Endometrial microvascular endothelial cells (primary cell): Measurements from ENCODE around the gene CLMN. TPM values are rescaled to one million over a fixed set of nuclear protein-coding genes. Genes with fewer than 3 reads are reported as not detected.
"Not testable (repeated sequence)": the region's sequence is repeated elsewhere in the genome, so short reads cannot be mapped to it uniquely, and the experiment has no call there.

Experiments
- in situ Hi-C: cut with HindIII; loops from 2 replicates; pipeline ENCODE4 v1.10.0; 2017; ENCODE audit warnings: low sequenced_read_pairs, low pct_unique_long_range_greater_than_20kb; ENCODE audit errors: inconsistent ontology term
- total RNA-seq: library from RNA; depleted of rRNA; stranded (reverse); fragments of >200 nt; gene quantifications from one replicate; pipeline ENCODE4 v1.2.3, GENCODE V29; 2015; ENCODE audit errors: inconsistent ontology term

CLMN gene
- total RNA-seq, 1 donor from 2014 or later: 2.0 TPM

- in situ Hi-C loops: no loop called here
These were observed 101.7 kb downstream of the CLMN start for GRCh38 chr14:95218006-95218405.

DNA sequence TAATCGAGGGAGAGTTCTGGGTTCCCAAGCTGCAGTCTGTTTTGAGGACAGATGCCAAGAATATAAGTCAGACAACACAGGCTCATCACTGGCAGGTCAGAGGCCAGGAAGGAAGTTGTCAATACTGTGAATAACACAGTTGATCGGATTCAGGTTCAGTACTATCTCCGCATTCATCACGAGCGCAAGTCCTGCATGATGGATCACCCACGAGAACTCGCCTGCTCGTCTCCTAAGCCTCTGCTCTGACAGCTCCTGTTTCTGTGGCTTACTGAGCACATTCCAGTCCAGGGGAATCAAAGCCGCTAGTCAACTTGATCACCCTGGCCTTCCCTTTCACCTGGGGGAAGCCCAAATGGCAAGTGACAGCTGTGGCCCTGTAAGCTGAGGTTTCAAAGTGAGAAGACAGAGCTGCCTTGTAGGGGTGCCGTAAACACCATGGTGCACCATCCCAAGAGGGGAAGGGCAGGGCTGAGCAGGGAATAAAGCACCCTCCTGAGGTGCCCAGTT is 102.3 kb downstream of the CLMN start:
- in situ Hi-C loops: no loop called here

- in situ Hi-C loops: no loop called here
These were observed 103.7 kb downstream of the CLMN start for GRCh38 chr14:95216008-95216407.

GRCh38 chr14:95215094-95215725 is 104.5 kb downstream of the CLMN start:
- in situ Hi-C loops: no loop called here

GRCh38 chr14:95213774-95214173 is 105.9 kb downstream of the CLMN start:
- in situ Hi-C loops: no loop called here

GRCh38 chr14:95211721-95212504 is 107.8 kb downstream of the CLMN start:
- in situ Hi-C loops: no loop called here

DNA sequence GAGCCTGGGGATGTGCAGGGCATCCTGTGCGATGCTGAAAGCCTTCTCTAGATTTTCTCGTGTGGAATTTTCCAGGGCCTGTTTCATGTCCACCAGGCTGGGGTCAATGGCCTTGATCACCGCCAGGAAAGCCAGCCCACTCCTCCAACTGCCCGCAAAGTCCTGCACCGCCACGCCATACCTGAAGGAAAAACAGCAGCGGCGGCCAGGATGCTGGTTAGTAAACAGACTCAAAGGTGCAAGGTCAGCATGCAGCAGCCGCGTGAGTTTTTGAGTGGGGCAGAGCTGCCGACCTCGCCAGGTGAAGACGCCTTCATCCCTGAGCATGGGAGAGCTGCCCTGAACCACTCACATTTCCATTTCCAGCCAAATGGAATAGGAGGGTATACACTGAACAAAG is 109.0 kb downstream of the CLMN start:
- in situ Hi-C loops: no loop called here

DNA sequence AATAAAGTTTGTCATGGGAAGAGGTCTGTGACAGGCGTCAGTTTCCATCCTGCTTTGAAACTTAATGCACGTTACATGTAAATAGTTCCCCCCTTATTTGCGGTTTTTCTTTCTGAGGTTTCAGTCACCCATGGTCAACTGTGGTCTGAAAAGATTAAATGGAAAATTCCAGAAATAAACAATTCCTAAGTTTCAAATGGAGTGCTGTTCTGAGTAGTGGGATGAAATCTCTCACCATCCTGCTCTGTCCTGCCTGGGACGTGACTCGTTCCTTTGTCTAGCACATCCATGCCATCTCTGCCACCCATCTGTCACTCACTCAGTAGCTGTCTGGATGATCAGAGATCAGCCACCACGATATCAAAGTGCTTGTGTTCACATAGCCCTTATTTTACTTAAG is 111.1 kb downstream of the CLMN start:
- in situ Hi-C loops: no loop called here

GRCh38 chr14:95207475-95208233 is 112.1 kb downstream of the CLMN start:
- in situ Hi-C loops: no loop called here

DNA sequence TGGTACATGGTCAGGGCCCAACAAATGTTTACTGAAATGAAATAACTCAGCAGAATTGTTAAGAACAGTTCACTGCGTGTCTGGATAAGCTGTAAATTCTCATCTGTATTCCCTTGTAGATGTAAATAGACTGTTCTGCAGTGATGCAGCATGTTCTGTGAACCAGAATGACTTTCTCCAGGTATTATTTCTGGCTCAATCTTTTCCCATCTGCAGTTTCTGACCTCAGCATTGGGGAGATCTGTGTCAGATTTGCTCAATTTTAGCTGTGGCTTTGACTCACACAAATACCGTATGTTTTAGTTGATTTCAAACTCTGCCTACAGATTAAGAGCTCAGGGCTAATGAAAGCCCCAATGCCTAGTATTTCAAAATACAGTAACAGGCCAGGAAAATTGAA is 113.2 kb downstream of the CLMN start:
- in situ Hi-C loops: no loop called here

- in situ Hi-C loops: no loop called here
These were observed 115.0 kb downstream of the CLMN start for GRCh38 chr14:95204705-95205104.

DNA sequence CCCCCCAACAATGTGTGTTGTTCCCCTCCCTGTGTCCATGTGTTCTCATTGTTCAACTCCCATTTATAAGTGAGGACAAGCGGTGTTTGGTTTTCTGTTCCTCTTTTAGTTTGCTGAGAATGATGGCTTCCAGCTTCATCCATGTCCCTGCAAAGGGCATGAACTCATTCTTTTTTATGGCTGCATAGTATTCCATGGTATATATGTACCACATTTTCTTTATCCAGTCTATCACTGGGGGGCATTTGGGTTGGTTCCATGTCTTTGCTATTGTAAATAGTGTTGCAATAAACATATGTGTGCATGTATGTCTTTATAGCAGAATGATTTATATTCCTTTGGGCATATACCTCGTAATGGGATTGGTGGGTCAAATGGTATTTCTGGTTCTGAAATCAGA is 118.0 kb downstream of the CLMN start:
- in situ Hi-C loops: not testable (repeated sequence)

GRCh38 chr14:95200404-95200803 is 119.3 kb downstream of the CLMN start:
- in situ Hi-C loops: no loop called here

DNA sequence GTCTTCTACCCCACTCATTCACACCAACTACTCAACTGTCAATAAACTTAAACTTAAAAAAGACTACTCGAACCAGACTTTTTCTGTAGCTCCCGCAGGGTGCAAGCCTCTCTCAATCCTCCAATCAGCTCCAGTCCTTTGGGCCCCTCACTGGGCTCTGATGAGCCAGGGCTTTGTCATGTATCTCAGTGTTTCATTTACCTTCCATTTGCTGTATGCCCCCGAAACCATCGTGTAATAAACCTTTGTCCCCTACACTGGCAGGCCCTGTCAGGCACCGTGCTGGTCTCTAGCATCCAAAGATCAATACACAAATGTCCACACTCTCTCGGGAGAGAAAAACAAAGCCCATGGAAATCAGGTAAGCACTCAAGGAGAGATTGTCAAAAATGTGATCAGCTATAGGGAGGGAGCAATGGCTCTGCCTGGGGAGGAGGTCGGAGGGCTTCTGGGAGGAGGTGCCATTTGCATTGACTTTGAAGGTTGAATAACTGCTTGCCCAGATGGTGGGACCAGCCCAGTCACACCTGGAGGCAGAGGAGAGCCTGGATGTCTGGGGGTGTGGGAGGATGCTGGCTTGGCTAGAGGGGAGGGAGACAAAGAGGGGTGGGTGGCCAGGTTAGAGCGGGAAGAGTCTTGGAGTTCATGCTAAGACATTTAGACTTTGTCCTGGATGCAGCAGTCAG is 120.3 kb downstream of the CLMN start:
- in situ Hi-C loops: no loop called here

DNA sequence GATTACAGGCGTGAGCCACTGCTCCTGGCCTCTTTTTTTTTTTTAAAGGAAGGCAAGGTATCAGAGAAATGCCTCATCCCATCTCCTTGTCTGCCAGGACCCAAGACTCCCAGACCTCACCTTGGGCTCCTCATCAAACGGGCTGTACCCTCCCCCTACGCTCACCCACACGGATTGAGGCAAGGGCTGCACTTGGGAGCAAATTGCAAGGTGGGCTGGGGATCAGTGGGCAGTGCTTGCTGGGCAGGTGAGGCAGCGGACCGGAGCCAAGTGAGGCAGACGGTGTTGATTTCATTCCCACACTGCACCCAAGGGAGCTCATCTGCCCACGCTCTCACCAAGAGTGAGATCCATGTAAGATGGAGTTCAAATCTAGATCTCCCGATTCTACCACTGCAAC is 121.4 kb downstream of the CLMN start:
- in situ Hi-C loops: no loop called here

GRCh38 chr14:95197551-95197950 is 122.2 kb downstream of the CLMN start:
- in situ Hi-C loops: no loop called here

GRCh38 chr14:95196826-95197545 is 122.7 kb downstream of the CLMN start:
- in situ Hi-C loops: no loop called here

DNA sequence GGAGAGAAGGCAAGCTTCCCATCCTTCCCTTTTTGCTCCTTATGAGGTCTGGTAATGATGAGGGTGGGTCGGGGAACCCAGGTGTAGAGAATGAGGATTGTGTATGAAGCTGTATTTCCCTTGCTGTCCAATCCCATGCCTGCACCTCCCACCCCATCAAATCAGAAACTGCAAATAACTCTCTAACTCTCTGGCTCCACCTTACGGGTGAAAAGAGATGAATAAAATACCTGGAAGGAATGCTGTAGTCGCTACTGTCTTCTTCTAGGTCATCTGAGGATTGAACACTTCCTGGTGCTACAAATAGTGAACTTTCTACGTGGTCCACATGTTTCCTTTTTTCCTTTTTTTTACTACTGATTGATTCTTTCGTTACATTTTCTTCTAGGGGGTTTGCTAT is 123.4 kb downstream of the CLMN start:
- in situ Hi-C loops: no loop called here

GRCh38 chr14:95195031-95195430 is 124.7 kb downstream of the CLMN start:
- in situ Hi-C loops: no loop called here
